UCSD-AML1 (cell line): ENCODE results near the gene TRMT10B.

Source experiments
- DNase-seq: peaks from one replicate; lab custom pipeline; 2025; ENCODE audit not compliant: unreplicated experiment; lab: John Stamatoyannopoulos, UW

TRMT10B gene, protein sequence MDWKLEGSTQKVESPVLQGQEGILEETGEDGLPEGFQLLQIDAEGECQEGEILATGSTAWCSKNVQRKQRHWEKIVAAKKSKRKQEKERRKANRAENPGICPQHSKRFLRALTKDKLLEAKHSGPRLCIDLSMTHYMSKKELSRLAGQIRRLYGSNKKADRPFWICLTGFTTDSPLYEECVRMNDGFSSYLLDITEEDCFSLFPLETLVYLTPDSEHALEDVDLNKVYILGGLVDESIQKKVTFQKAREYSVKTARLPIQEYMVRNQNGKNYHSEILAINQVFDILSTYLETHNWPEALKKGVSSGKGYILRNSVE

DNA sequence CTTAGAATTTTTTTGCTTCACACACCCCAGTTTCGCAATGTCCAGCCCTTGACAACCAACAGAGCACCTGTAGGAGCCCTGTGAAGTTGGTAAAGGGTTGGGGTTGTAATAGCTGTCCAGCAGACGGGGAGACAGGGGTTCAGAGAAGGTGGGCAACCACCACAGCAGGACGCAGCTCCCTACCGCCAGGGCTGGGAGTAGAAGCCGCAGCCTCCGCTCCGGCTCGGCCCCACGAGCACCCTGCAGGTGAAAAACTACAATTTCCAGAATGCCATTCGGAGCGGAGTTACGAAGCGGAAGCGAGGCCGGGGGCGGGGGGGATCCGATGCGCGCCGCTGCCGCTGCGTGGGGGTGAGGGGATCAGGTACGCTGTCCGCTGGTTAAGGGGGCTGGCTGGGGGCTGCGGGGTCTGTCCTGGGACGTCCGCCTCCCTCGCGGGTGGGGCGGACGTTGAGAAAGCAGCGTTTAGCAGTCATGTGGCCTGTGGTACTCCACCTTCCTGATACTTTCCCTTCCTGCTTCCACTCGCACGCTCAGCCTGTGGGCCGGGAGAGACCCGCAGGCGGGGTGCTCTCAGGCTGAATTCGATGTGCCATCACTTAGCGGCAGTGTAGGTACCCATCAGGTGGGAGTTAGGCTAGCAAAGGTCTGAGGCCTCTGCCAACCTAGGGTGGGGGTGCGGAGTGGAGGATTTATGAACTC, at the start of gene TRMT10B:
TRMT10B (plus strand) TSS at position 317 of the 702 bp plus-strand sequence. CDS start 8,127 bp downstream, outside the sequence.
- DNase-seq = peak; percentile 80

DNA sequence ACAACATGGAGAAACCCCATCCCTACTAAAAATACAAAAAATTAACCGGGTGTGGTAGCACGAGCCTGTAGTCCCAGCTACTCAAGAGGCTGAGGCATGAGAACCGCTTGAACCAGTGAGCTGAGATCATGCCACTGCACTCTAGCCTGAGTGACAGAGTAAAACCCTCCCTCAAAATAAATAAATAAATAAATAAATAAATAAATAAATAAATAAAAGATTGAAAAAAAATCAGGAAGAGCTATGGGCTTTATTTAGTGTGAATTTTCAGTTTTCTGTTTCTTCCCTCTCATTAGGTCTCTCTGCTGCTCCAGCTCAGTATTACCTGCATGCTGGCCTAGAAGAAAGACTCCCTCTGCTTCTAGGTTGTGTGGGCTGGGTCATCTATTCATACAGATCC, 47.8 kb upstream of the TRMT10B start:
- DNase-seq = no peak

DNA sequence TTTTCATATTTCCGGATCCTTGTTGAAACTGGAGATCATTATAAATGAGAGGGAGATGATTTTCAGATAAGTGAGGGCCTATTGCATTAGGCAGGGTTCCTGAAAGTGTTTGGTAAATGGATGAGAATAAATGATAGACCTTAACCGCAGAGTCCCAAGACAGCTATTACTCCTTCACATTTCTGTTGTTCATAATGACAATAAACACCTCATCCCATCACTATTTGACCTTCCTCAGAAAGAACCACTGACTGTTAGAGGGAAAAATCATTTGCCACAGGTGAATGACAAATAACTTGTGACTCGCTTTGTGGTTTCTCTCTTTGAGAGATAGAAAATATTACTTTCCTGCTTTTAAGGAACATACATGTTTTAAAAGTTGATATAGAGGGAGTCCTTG, 47.3 kb upstream of the TRMT10B start:
- no peak for DNase-seq

GRCh38 chr9:37707748-37708147, 45.9 kb upstream of the TRMT10B start:
- DNase-seq = no peak

- DNase-seq = no peak
Measured at GRCh38 chr9:37710046-37710445, 43.6 kb upstream of the TRMT10B start.

- no peak for DNase-seq
Measured at GRCh38 chr9:37715260-37715659, 38.3 kb upstream of the TRMT10B start.

GRCh38 chr9:37715991-37716505, 37.6 kb upstream of the TRMT10B start:
- DNase-seq = no peak

- no peak for DNase-seq
Measured at GRCh38 chr9:37719526-37719925, 34.1 kb upstream of the TRMT10B start.

DNA sequence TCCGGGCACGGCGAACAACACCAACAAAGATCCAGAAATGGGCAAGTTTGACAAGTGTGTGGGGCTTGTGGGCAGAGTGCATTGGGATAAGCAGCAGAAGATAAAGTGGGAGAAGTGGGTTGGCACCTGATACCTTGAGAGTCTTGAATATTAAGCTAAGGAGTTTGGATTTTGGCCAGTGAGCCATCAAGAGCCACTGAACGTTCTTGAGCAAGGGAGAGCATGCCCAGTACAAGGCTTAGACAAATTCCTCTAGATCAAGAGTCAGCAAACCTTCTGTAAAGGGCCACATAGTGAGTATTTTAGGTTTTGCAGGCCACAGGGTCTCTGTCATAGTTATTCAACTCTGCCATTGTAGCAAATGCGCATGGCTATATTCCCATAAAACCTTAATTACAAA, 26.6 kb upstream of the TRMT10B start:
- no peak for DNase-seq

GRCh38 chr9:37729499-37729898, 24.1 kb upstream of the TRMT10B start:
- no peak for DNase-seq

DNA sequence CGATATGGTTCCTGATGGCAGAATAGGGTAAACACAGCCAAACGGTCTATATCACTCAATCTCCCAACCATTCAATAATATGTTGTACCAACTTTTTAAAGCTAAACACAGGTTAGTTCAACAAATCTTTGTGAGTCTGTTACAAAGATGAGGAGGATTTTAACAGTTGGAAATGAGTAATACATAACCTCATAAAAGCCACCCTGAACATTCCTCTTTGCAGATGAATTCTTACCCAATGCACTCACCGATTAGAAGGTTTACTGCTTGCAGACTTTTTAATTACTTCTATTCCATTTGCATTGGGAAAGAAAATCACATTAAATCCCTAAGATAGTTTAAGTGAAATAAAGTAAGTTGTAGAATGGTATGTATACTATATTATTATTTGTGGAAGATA, 23.3 kb upstream of the TRMT10B start:
- DNase-seq = no peak

- no peak for DNase-seq
Measured at GRCh38 chr9:37730839-37731238, 22.8 kb upstream of the TRMT10B start.

DNA sequence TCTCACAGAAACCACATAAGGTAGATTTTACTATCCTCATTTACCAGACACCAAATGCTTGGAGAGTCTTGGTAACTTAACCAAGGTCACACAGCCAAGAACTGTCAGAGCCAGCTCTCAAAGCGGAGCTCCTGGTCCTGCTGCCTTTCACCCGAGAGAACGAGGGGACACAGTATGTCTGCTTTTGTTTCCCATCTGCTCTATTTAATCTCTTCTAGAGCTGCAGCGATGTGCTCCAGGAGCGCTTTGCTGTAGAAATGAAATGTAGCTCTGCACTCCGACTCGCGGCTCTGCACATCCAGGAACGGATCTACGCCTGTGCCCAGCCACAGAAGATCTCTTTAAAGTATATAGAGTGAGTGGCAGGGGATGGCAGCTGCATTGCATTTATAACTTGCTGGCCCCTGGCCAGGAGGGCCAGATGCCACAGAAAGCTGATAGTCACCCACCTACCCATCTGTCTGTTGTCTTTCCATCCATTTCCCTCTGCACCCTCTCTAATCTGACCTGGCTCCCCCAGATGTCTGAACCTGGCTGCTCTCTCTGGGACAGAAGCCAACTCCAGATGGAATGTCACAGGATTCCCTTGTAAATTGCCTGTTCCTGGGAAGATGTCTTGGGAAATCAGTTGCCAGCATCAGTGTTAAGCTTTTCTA, 21.4 kb upstream of the TRMT10B start:
- DNase-seq = no peak

DNA sequence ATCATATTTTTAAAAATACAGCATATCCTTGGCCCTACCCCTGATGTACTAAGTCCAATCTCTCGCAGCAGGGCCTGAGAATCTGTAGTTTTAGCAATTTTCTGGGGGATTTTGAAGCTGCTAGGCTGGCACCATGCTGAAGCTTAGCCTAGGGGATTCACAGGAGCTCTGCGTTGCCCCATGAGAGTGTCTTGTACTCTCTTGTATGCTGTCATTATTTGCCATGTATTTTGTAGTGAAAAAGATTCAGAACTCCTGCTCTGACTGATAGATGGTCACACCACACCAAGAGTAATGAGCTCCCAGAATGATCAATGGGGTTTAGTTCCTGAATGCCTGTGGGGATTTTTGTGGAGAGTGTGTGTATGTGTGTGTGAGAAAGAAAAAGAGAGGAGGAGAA, 20.7 kb upstream of the TRMT10B start:
- no peak for DNase-seq

DNA sequence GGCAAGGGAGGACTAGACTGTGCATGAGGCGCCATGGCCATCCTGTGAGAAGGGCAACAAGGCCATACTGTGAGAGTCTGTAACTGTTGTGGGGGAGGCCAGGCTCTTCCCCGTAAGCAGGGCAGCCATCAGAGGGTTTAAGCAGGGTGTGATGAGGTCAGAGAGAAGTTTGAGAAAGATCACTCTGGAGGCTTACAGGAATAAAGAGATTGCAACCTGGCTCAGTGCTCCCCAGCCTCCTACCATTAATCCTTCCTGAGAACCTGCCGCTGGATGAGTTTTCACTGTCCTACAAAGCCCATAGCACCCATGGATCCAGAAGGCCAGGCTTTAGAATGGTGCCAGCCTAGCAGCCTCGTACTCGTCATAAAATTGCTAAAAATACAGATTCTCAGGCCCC, 14.4 kb upstream of the TRMT10B start:
- DNase-seq = no peak

DNA sequence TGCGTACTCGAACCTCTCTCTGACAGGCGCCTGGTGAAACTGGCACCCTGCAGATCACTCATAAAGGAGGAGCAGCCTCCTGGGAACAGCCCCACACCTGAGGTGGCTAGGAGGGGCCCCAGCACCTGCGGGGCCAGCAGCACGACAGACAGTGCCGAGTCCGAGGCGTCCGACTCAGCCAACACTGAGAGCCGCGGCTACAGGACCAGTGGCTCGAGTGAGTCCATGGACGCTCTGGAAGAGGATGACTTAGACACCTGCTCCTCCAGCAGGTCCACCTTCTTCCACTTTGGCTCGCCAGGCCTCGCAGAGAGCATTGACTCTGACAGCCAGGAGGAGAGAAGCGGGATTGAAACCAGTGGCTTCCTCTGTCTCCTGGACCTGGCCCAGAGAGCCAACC, 13.5 kb upstream of the TRMT10B start:
- DNase-seq = no peak

- no peak for DNase-seq
Measured at GRCh38 chr9:37740631-37741328, 12.8 kb upstream of the TRMT10B start.

DNA sequence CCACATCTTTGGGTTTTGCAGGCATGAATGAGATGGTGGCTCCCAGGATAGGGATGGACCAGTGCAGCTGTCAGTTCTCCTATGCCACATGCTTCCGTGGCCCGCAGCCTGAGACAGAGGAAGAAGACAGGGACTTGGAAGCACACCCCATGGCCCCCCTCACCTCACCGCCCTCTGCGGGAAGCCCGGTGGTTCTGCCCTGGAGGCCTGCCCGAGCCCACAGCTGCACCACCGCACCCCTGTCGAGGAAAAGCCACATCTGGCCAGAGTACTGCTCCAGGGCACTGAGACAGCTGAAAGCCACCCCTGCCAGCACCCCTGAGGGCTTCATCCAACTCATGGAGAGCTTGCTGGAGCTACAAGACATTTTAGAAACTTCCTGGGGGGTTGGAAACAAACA, 7.6 kb upstream of the TRMT10B start:
- DNase-seq = no peak

DNA sequence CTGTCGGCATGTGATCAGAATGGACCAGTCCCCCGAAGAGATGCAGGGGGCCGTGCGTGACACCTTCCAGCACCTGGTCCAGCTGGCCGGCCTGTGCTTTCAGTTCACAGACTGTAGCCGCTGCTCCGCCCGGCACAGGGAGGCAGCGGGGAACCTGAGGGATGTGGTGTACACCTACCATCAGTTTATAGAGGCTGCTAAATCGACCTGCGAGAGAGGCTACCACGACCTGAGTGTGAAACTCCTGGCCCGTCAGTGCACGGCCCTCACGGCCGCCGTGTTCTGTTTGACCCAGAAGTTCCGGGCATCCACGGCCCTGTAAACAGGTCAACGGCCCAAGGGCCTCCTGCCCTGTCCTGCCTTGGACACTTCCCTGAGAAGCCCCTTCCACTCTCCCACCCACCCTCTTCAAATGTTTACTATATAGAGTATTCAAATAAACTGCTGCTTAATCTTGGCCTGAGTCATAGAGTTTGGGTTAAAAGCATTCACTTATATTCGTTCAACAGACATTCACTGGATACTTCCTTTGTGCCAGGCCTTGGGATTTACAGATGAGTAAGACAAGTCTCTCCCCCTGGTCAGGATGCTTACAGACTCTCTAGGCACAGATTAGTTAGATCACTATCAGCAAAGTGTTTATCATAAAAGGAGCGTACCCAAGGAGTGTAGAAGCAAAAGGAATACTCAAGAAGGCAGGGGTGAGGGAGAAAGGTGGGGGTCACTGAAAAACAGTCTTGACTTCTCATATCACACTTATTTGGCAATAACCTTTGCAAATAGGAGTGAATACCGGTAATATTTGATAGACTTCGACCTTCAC, 6.9 kb upstream of the TRMT10B start:
- no peak for DNase-seq

DNA sequence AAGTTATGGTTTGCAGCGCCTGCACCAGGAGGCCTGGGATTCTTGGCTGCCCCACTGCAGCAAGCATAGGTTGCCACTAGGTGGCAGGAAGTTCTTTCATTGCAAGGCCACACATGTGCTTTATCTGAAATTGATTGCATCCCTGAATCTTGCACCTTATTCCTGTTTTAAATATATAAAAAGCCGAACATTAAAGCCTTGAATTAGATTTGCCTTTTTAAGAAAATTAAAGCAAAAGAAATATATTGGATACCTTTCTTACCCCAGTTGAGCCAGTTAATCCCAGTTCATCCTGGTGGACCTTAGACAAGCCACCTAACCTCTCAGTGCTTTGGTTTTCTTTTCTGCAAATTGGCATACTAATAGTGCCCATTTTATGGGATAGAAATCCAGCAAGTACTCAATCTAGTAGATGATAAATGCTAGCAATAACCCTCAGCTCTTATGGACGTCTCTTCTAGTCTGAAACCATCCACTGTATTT, 6.3 kb upstream of the TRMT10B start:
- DNase-seq = peak; percentile 38
